Trophoblast cell (in vitro differentiated cells and primary cell): ENCODE measurements around the gene BEX3. TPM values are rescaled to one million over a fixed set of nuclear protein-coding genes. Genes with fewer than 3 reads are reported as not detected.

Source experiments
- DNase-seq, 2 donors: peaks; one replicate each; pipeline ENCODE4 v3.0.0-alpha.2; 2016
- H2AFZ ChIP-seq: 2 replicates; pipeline ENCODE4 v1.6.1; 2013; ENCODE audit warnings: low read length, moderate library complexity, mild to moderate bottlenecking; ENCODE audit not compliant: insufficient read depth, poor library complexity
- H2AK5ac ChIP-seq: 2 replicates; pipeline ENCODE4 v1.6.1; 2013; ENCODE audit warnings: mild to moderate bottlenecking, low read length
- H2BK120ac ChIP-seq: 2 replicates; pipeline ENCODE4 v1.6.1; 2013; ENCODE audit warnings: low read length, mild to moderate bottlenecking, moderate library complexity; ENCODE audit not compliant: insufficient read depth, poor library complexity
- H2BK12ac ChIP-seq: 2 replicates; pipeline ENCODE4 v1.6.1; 2013; ENCODE audit warnings: mild to moderate bottlenecking, low read length, moderate library complexity
- H2BK5ac ChIP-seq: 2 replicates; pipeline ENCODE4 v1.6.1; 2013; ENCODE audit warnings: low read length, low read depth, moderate library complexity, mild to moderate bottlenecking; ENCODE audit not compliant: poor library complexity
- H3K14ac ChIP-seq: 2 replicates; pipeline ENCODE4 v1.6.1; 2013; ENCODE audit warnings: mild to moderate bottlenecking, low read length
- H3K18ac ChIP-seq: 2 replicates; pipeline ENCODE4 v1.6.1; 2013; ENCODE audit warnings: mild to moderate bottlenecking, low read length
- H3K23ac ChIP-seq: 2 replicates; pipeline ENCODE4 v1.6.1; 2013; ENCODE audit warnings: low read length
- H3K27ac ChIP-seq: 2 replicates; pipeline ENCODE4 v1.5.1; 2013; ENCODE audit warnings: low read depth, mild to moderate bottlenecking, inconsistent platforms, low read length, moderate library complexity
- H3K27me3 ChIP-seq: 2 replicates; pipeline ENCODE4 v1.6.1; 2013; ENCODE audit warnings: inconsistent platforms, mild to moderate bottlenecking, low read length, moderate library complexity; ENCODE audit not compliant: insufficient read depth
- H3K36me3 ChIP-seq, 2 experiments: 1 replicate in 1 of 2; 2 replicates in 1 of 2; pipeline ENCODE4 v1.6.1; 2013; ENCODE audit warnings: low read length in 2 of 2, mild to moderate bottlenecking in 2 of 2, moderate library complexity in 1 of 2; ENCODE audit not compliant: insufficient read depth in 2 of 2, control insufficient read depth in 1 of 2
- H3K4ac ChIP-seq: 2 replicates; pipeline ENCODE4 v1.6.1; 2013; ENCODE audit warnings: low read depth, mild to moderate bottlenecking, low read length, moderate library complexity
- H3K4me1 ChIP-seq, 2 experiments: 1 replicate in 1 of 2; 2 replicates in 1 of 2; pipeline ENCODE4 v1.6.1; 2013; ENCODE audit warnings: low read length in 2 of 2, mild to moderate bottlenecking in 2 of 2, moderate library complexity in 1 of 2; ENCODE audit not compliant: insufficient read depth in 2 of 2, control insufficient read depth in 1 of 2
- H3K4me2 ChIP-seq: 2 replicates; pipeline ENCODE4 v1.6.1; 2013; ENCODE audit warnings: inconsistent platforms, mild to moderate bottlenecking, low read length, moderate library complexity
- H3K4me3 ChIP-seq: 2 replicates; pipeline ENCODE4 v1.5.1; 2013; ENCODE audit warnings: mild to moderate bottlenecking, low read depth, low read length, inconsistent platforms
- H3K79me1 ChIP-seq: one replicate; pipeline ENCODE4 v1.6.1; 2013; ENCODE audit warnings: low read length
- H3K79me2 ChIP-seq: 2 replicates; pipeline ENCODE4 v1.6.1; 2013; ENCODE audit warnings: low read length, mild to moderate bottlenecking; ENCODE audit not compliant: control insufficient read depth, insufficient read depth, poor library complexity
- H3K9ac ChIP-seq: 2 replicates; pipeline ENCODE4 v1.6.1; 2013; ENCODE audit warnings: mild to moderate bottlenecking, low read length
- H3K9me3 ChIP-seq: 2 replicates; pipeline ENCODE4 v1.6.1; 2013; ENCODE audit warnings: low read depth, mild to moderate bottlenecking, control low read depth, inconsistent platforms, low read length; ENCODE audit not compliant: insufficient read depth
- H4K12ac ChIP-seq: 2 replicates; pipeline ENCODE4 v1.6.1; 2013; ENCODE audit warnings: low read depth, mild to moderate bottlenecking, low read length, moderate library complexity
- H4K8ac ChIP-seq: 2 replicates; pipeline ENCODE4 v1.6.1; 2013; ENCODE audit warnings: low read depth, mild to moderate bottlenecking, low read length, moderate library complexity
- H4K91ac ChIP-seq: one replicate; pipeline ENCODE4 v1.6.1; 2013; ENCODE audit warnings: low read depth, mild to moderate bottlenecking, low read length, moderate library complexity
- WGBS: extraction: QIAGEN DNeasy Blood & Tissue Kit; methylation state at CpG from one replicate; pipeline ENCODE4 v1.1.7; 2013; ENCODE audit warnings: missing lambda C conversion rate; ENCODE audit not compliant: insufficient read length, insufficient coverage; ENCODE audit errors: extremely low coverage; 5-methylcytosine and 5-hydroxymethylcytosine counted together
- polyA plus RNA-seq: library from polyadenylated mRNA; stranded (reverse); fragments of 200-250 nt; gene quantifications from 2 replicates; pipeline ENCODE4 v1.2.3, GENCODE V29; 2013

BEX3 gene
- 300 and 305 TPM in 2 replicates for polyA plus RNA-seq

DNA sequence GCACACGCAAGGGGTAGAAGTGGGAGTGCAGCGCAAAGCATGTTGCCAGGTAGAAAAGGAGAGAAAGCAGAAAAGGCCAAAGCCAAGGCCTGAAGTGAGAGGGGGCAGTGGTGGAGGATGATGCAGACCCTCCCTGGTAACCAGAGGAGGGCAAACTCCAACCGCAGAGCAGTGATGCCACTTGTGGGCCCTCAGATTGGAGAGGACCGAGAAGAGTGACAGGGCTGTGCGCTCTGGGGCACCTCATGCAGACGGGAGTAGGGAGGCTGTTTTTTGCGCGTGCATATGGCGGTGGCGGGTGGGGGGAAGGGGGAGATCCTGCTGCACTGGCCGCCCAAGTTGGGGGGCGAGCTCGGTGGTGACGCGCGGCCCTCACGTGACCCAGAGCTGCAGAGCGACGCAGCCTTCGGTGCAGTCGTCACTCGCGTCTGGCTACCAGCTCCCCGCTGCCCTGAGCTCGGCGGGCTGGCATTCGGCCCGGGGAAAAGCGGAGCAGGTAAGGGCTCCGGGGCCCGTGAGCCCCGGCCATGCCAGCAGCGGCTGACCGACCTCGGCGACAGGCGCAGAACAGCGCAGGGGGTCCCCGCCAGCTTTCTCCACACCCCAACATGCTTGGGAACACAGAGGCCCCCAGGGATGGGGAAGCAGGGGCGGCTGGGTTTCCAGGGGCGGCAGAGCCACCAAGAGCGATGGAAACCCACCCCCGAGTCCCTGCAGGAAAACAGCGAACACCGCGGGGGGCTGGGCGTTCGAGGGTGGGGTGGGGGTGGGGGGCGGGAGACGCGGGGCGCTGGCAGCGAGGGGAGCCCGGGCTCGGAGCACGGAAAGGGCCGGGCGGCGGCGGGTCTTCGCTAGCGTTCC lies at the start of gene BEX3:
BEX3 (plus strand) TSS at position 421 of the 861 bp plus-strand sequence. CDS start 984 bp downstream, outside the sequence.
- Histone ChIP-seq H3K4me2 (peak within 1 kb of the TSS; percentile 83), H3K4me3 (peak within 1 kb of the TSS; percentile 86), H3K4ac (peak within 1 kb of the TSS; percentile 98), H2BK5ac (peak within 1 kb of the TSS; percentile 95), H2AK5ac (peak within 1 kb of the TSS; percentile 77), H3K23ac (no peak within 1 kb of the TSS), H3K14ac (peak within 1 kb of the TSS; percentile 99), H2BK12ac (no peak within 1 kb of the TSS), H3K4me1 (no peaks in the 10 kb centered on the region), H3K18ac (peak within 1 kb of the TSS; percentile 92), H2BK120ac (peak within 1 kb of the TSS; percentile 94), H4K91ac (peak within 1 kb of the TSS; percentile 94), H3K36me3 (peaks cover 3% of the 10 kb centered on the region in 2 experiments), H2AFZ (peak within 1 kb of the TSS; percentile 93), H3K9ac (peak within 1 kb of the TSS; percentile 96), H3K79me2 (peaks cover 9% of the 10 kb centered on the region), H3K27ac (peak within 1 kb of the TSS; percentile 75), H4K12ac (peak within 1 kb of the TSS; percentile 94), H4K8ac (peak within 1 kb of the TSS; percentile 94), H3K9me3 (no peaks in the 10 kb centered on the region), H3K79me1 (peaks cover 10% of the 10 kb centered on the region), H3K27me3 (no peaks in the 10 kb centered on the region)
- no CpG with 5 or more reads among the region's 62 CpGs for WGBS
- DNase-seq: peak in 1 of 2 donors; percentile 31

DNA sequence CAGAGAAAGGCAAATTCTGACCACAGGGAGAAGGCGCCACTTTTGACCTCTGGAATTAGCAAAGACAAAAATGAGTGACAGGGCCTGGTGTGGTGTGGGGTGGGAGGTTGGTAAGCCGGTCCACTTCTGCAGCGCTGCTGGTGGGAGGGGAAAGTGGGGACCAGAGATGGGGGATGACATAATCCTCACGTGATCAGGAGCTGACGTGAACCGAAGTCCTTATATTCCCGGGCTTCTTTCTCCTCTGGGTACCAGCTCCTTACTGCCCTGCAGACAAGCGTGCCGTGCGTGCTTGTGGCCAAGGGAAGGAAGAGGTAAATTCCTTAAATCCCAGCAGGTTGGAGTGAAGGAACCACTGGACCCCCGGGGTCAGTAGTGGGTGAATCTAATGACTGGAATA lies 46.3 kb upstream of the BEX3 start, which contains the start of gene TCEAL7:
TCEAL7 (plus strand) TSS at position 249 of the 400 bp plus-strand sequence. CDS start 1,165 bp downstream, outside the sequence.
- Histone ChIP-seq H3K4me1 (no peaks in the 10 kb centered on the region), H3K4me2 (peak within 1 kb of the TSS; percentile 45), H2AK5ac (no peak within 1 kb of the TSS), H2BK120ac (no peak within 1 kb of the TSS), H2BK5ac (no peak within 1 kb of the TSS), H3K18ac (no peak within 1 kb of the TSS), H3K27me3 (no peaks in the 10 kb centered on the region), H3K36me3 (no peaks in the 10 kb centered on the region), H4K91ac (no peak within 1 kb of the TSS), H3K9me3 (no peaks in the 10 kb centered on the region), H4K8ac (peak within 1 kb of the TSS; percentile 23), H2BK12ac (no peak within 1 kb of the TSS), H3K23ac (no peak within 1 kb of the TSS), H3K79me1 (no peaks in the 10 kb centered on the region), H4K12ac (no peak within 1 kb of the TSS), H3K27ac (no peak within 1 kb of the TSS), H3K14ac (no peak within 1 kb of the TSS), H3K79me2 (no peaks in the 10 kb centered on the region), H3K4ac (no peak within 1 kb of the TSS), H3K4me3 (no peak within 1 kb of the TSS), H2AFZ (peak within 1 kb of the TSS; percentile 10), H3K9ac (no peak within 1 kb of the TSS)
- peak; percentile 8 to 40 for DNase-seq
- WGBS: no CpG with 5 or more reads among the region's 11 CpGs

DNA sequence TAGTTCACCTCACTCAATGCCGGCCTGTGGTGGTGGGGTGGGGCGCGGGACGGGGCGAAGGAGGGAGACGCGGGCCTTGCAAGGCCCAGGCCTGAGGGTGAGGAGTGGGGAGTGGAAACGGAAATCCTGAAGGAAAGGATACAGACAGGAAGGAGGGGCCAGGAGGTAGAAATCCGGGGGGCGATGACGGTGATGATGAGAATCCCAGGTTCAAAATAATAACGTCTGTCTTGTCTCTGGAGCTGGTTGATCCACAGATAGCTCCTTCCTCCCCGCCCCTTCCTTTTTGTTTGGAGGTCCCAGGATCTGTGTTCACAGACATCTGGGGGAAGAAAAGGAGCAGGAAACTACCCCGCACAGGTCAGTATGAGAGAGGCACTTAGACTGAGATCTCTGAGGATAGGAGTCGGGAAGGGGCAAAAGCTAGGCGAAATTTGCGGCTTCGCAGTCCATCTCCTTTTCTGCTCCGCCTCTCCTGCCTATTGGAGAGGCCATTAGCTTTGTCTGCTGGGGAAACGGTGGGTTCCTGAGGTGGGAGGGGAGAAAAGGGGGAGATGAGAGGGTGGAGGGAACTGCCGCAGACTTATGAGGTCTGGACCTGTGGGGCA lies 45.6 kb upstream of the BEX3 start:
- Histone ChIP-seq H3K9ac (no peak overlapping the region), H3K4me1 (no peaks in the 10 kb centered on the region), H3K36me3 (no peaks in the 10 kb centered on the region), H2AFZ (peak overlapping the region; percentile 10), H4K91ac (no peak overlapping the region), H4K12ac (no peak overlapping the region), H4K8ac (peak overlapping the region; percentile 23), H3K14ac (no peak overlapping the region), H3K9me3 (no peaks in the 10 kb centered on the region), H3K18ac (no peak overlapping the region), H2BK12ac (no peak overlapping the region), H2BK120ac (no peak overlapping the region), H3K79me1 (no peaks in the 10 kb centered on the region), H3K27ac (no peak overlapping the region), H3K4ac (no peak overlapping the region), H3K79me2 (no peaks in the 10 kb centered on the region), H3K4me2 (peak overlapping the region; percentile 45), H2AK5ac (no peak overlapping the region), H3K27me3 (no peaks in the 10 kb centered on the region), H3K4me3 (no peak overlapping the region), H2BK5ac (no peak overlapping the region), H3K23ac (no peak overlapping the region)
- WGBS: no CpG with 5 or more reads among the region's 21 CpGs
- DNase-seq: no peak

DNA sequence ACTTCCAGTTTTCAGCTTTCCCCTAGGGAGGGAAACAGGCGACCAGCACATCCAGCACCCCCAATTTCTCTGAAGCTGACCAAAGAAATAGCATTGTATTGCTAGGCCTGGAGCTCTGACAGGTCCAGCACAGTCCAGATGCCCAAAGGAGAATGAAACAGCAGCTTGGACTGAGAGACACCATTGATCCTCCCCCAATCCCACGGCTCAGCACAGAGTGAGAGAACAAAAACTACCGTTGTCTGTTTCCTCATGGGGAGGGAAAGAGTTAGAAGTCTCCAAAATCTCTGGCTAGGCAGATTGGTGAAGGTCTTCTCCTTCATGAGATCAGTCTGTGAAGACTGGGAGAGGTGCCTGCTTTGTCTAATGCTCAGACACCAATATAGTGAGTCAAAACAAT lies 37.7 kb upstream of the BEX3 start:
- H2AFZ ChIP-seq: no peak overlapping the region
- no CpG with 5 or more reads among the region's 3 CpGs for WGBS
- no peak overlapping the region for H3K27ac ChIP-seq
- no peaks in the 10 kb centered on the region for H3K4me1 ChIP-seq
- no peak overlapping the region for H3K14ac ChIP-seq
- H3K9me3 ChIP-seq: no peaks in the 10 kb centered on the region
- no peaks in the 10 kb centered on the region for H3K27me3 ChIP-seq
- H2AK5ac ChIP-seq: no peak overlapping the region
- no peak overlapping the region for H4K12ac ChIP-seq
- no peaks in the 10 kb centered on the region for H3K36me3 ChIP-seq
- H4K91ac ChIP-seq: no peak overlapping the region
- H3K4me2 ChIP-seq: no peak overlapping the region
- H3K79me2 ChIP-seq: no peaks in the 10 kb centered on the region
- H3K9ac ChIP-seq: no peak overlapping the region
- H3K79me1 ChIP-seq: no peaks in the 10 kb centered on the region
- no peak for DNase-seq
- H3K23ac ChIP-seq: no peak overlapping the region
- H3K18ac ChIP-seq: no peak overlapping the region
- H2BK5ac ChIP-seq: no peak overlapping the region
- no peak overlapping the region for H4K8ac ChIP-seq
- no peak overlapping the region for H2BK120ac ChIP-seq
- no peak overlapping the region for H3K4ac ChIP-seq
- no peak overlapping the region for H3K4me3 ChIP-seq
- H2BK12ac ChIP-seq: no peak overlapping the region
